Fibroblast of mammary gland (primary cell): Measurements from ENCODE around the gene EXOSC2.

Experiments used
- DNase-seq: peaks from one replicate; pipeline ENCODE4 v3.0.0-alpha.2; 2010; ENCODE audit warnings: low read depth
- H3K4me3 ChIP-seq: 2 replicates; pipeline ENCODE4 v1.5.1; 2011; ENCODE audit warnings: low read depth, mild to moderate bottlenecking, low read length, moderate library complexity; ENCODE audit not compliant: control insufficient read depth
- TF ChIP-seq, protein P1 (sequence below): conservative IDR thresholded peaks from 2 replicates; pipeline ENCODE4 v1.5.1; 2011; ENCODE audit warnings: low read depth, low read length, inconsistent platforms; ENCODE audit not compliant: control insufficient read depth, insufficient read depth

The EXOSC2 gene

DNA sequence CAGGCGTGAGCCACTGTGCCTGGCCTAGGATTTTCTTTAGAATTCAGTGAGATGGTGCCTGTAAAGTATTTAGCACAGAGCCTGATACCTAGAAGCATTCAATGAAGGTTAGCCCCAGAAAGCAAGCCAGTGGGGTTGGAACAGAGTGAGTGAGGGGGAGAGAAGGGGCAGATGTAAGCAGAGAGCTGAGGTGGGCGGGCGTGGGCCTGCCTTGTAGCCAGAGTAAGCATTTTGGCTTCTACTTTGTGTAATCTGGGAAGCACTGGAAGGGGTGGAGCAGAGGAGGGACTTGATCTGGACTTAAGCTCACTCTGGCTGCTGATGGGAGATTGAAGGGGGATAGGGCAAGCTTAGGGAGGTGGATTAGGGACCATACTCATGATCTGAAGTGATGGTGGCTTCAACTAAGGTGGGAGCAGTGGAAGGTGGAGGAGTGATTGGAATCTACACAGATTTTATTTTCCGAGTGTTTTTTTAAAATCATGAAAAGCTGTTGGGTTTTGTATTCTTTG, 2.6 kb downstream of the EXOSC2 start:
- TF ChIP-seq, protein P1, sequence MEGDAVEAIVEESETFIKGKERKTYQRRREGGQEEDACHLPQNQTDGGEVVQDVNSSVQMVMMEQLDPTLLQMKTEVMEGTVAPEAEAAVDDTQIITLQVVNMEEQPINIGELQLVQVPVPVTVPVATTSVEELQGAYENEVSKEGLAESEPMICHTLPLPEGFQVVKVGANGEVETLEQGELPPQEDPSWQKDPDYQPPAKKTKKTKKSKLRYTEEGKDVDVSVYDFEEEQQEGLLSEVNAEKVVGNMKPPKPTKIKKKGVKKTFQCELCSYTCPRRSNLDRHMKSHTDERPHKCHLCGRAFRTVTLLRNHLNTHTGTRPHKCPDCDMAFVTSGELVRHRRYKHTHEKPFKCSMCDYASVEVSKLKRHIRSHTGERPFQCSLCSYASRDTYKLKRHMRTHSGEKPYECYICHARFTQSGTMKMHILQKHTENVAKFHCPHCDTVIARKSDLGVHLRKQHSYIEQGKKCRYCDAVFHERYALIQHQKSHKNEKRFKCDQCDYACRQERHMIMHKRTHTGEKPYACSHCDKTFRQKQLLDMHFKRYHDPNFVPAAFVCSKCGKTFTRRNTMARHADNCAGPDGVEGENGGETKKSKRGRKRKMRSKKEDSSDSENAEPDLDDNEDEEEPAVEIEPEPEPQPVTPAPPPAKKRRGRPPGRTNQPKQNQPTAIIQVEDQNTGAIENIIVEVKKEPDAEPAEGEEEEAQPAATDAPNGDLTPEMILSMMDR = no peak
- DNase-seq = no peak
- H3K4me3 ChIP-seq = no peak overlapping the region

DNA sequence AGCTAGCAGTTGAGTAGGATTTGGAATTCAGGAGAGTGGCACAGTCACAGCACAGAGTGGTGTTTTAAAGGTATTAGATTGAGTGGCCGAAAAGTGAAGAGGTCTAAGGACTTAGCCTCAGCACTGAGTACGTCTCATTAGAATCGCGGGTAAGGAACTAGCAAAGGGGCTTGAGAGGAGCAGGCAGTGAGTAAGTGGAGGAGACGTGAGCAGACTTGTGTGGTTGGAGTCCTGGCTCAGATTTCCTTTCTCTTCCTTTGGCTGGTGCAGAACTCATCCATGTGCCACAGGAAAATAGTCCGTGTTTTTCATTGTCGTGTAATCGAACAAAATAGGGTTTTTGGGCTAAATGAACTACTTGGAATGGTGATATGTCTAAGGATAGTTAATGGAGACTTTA, 3.4 kb downstream of the EXOSC2 start:
- DNase-seq = no peak
- no peak overlapping the region for H3K4me3 ChIP-seq
- TF ChIP-seq, protein P1 = no peak

DNA sequence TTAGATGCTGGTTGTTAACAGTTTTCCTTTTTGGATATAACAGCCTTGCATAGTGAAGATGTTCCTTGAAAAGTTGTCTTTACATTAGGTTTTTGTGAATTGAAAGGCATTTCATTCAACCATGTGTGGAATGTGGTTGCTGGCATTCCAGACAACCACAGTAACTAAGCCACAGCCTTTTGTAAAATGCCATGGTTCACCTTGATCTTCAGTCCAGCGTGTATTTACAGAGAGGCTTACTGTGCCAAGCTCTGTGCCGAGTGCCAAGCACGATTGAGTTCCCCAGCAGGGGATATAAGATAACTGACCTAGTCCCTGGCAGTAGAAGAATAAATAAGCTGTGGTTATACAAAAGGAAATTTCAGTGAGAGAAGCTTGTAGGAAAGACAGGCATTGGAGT, 4.9 kb downstream of the EXOSC2 start:
- TF ChIP-seq, protein P1 = no peak
- H3K4me3 ChIP-seq = no peak overlapping the region
- DNase-seq = no peak

DNA sequence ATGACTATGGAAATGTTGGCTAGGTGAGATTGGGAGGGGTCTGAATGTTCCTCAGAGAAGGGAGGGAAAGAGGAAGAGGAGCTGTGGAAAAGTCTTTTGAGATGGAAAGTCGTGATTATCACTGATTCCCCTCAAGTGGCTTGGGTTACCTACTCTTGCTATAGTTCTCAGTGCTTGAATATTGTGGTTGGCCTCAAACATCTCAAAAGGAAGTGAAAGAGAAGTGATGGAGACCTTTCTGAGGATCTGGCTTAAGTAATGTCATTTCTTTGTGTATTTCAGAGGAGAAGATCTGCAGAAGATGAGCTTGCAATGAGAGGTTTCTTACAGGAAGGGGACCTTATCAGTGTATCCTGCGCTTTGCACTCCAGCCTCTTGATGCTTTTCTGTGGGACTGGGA, 5.5 kb downstream of the EXOSC2 start:
- no peak overlapping the region for H3K4me3 ChIP-seq
- TF ChIP-seq, protein P1 = no peak
- no peak for DNase-seq

DNA sequence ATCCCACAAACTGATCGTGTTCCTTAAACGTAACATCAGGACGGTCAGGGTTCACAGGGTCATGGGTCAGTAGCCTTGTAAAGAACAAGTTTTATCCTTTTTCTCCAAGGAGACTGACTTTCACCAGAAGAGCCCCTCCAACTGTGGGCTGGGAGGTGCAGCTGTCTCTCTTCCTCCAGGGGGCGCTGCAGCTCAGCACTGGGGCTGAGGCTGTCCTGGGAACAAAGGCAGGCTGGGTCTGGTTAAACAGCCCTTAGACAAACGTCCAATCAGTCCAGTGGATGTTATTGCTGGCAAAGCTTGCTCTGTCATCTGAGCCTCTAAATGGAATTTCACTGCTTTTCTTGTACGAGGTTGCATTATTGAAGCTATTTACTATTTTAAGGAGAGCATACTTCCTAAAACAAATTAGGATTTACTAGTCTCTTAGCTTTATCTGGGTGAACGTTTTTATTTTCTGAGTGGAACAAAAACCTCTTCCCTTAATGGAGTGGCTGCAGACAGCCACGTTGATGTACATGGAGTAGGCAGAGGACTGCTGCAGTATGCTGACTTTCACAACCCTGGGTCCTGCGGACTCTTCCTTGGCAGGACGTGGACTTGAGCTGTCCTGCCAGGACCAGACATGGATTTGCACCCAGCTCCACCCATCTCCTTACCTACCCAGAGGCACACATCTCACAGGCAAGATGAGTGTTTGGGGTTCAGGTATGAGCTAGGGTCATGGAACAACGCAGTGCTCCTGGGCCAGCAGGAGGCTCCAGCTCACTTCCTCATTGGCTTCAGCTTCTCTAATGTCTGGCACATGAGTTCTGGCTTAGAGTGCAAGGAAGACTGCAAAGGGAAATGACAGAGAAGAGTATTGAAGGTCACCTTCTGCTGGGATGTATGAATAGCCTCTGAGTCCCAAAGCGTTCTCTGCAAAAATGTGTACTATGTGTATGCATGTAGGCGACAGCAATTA, 7.8 kb downstream of the EXOSC2 start:
- H3K4me3 ChIP-seq = no peak overlapping the region
- TF ChIP-seq, protein P1 = peak; percentile 98
- DNase-seq = peak; percentile 83

DNA sequence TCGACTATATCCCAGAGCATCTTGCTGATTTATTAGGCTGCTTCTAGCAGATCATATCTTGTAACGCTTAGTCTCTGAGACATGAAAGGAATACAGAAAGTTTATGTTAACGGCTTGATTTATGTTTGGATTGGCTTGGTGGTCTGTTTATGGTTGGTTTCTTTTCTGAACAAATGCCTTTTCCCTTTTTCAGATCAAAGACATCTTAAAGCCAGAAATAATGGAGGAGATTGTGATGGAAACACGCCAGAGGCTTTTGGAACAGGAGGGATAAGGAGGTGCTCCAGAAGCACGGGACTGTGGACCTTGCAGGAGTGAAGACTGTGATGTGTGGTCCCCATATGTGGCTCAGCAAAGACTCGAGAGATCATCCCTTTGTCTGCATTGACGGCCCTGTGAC, 9.9 kb downstream of the EXOSC2 start:
- TF ChIP-seq, protein P1 = no peak
- no peak overlapping the region for H3K4me3 ChIP-seq
- DNase-seq = no peak
